K562 (cell line): ENCODE data around the gene TMEM39B. TPM values are rescaled to one million over a fixed set of nuclear protein-coding genes. Genes with fewer than 3 reads are reported as not detected.
A peak's percentile ranks its signal among the peaks of the same experiment; 100 is the strongest.

Source experiments
- C11orf30 ChIP-seq: fragments of 450-650 bp; IDR thresholded peaks from 2 replicates; pipeline ENCODE4 v1.6.1; 2016; ENCODE audit warnings: low read depth, mild to moderate bottlenecking
- CTBP1 ChIP-seq: fragments of 450-650 bp; IDR thresholded peaks from 2 replicates; pipeline ENCODE4 v1.6.1; 2016; ENCODE audit warnings: borderline replicate concordance
- HNRNPLL ChIP-seq: fragments of 200-400 bp; formaldehyde crosslinking; IDR thresholded peaks from 2 replicates; pipeline ENCODE4 v1.6.1; 2017; ENCODE audit warnings: low read length, low read depth, mild to moderate bottlenecking; ENCODE audit not compliant: poor library complexity, severe bottlenecking
- PCBP2 ChIP-seq: fragments of 200-400 bp; formaldehyde crosslinking; IDR thresholded peaks from 2 replicates; pipeline ENCODE4 v1.6.1; 2018; ENCODE audit warnings: low read length, low read depth, mild to moderate bottlenecking, moderate library complexity; ENCODE audit not compliant: poor library complexity, severe bottlenecking
- SNIP1 ChIP-seq: fragments of 450-650 bp; IDR thresholded peaks from 2 replicates; pipeline ENCODE4 v1.7.1; 2017; ENCODE audit warnings: low read depth, mild to moderate bottlenecking
- ZNF134 ChIP-seq: fragments of 250-450 bp; sonication (Bioruptor Pico); conservative IDR thresholded peaks from 2 replicates; pipeline ENCODE4 v1.4.0; 2020
- ZNF253 ChIP-seq: fragments of 250-450 bp; sonication (Bioruptor Pico); conservative IDR thresholded peaks from 2 replicates; pipeline ENCODE4 v1.6.1; 2021; ENCODE audit warnings: mild to moderate bottlenecking
- ZNF408 ChIP-seq: fragments of 250-450 bp; sonication (Bioruptor Pico); IDR thresholded peaks from 2 replicates; pipeline ENCODE4 v1.4.0; 2020; ENCODE audit warnings: low read depth, mild to moderate bottlenecking, moderate library complexity
- ZNF79 ChIP-seq: fragments of 250-450 bp; sonication (Bioruptor Pico); IDR thresholded peaks from 2 replicates; pipeline ENCODE4 v1.4.0; 2020; ENCODE audit warnings: low read depth, mild to moderate bottlenecking, moderate library complexity
- polyA plus RNA-seq, 8 experiments: library from polyadenylated mRNA; depleted of rRNA in 4 of 8; stranded (reverse) in 5 of 8; unstranded in 3 of 8; fragments of >200 nt; fragmentation: Nextera tagmentation in 2 of 8; fragmentation: Illumina TruSeq in 1 of 8; extraction: Ambion mirVana in 2 of 8; extraction: Trizol in 1 of 8; gene quantifications; 2 replicates each; pipeline versions ENCODE4 v1.2.1 to v1.2.3, GENCODE V29; 2011 to 2014; ENCODE audit warnings: inconsistent platforms in 1 of 8, missing spikeins in 1 of 8
- total RNA-seq, 7 experiments: library from RNA; depleted of rRNA in 6 of 7; stranded (reverse); fragments of >200 nt in 6 of 7; fragmentation: Illumina TruSeq in 2 of 7; extraction: Trizol in 2 of 7; gene quantifications; 2 replicates each; pipeline versions ENCODE4 v1.2.1 to v1.2.3, GENCODE V29; 2011 to 2021; ENCODE audit warnings: low replicate concordance in 1 of 7
- TF ChIP-seq, protein P1 (sequence below): sonication (generic); formaldehyde crosslinking; IDR thresholded peaks from 2 replicates; pipeline ENCODE4 v1.8.1; 2023; ENCODE audit warnings: mild to moderate bottlenecking, missing genetic modification reagents
- TF ChIP-seq, protein P2 (sequence below): fragments of 450-650 bp; formaldehyde crosslinking; IDR thresholded peaks from 2 replicates; pipeline ENCODE4 v1.4.0; 2020; ENCODE audit warnings: mild to moderate bottlenecking
- TF ChIP-seq, protein P3 (sequence below), 2 experiments: fragments of 450-650 bp; formaldehyde crosslinking in 1 of 2; IDR thresholded peaks; 2 replicates each; pipeline versions ENCODE4 v1.4.0 to v1.6.1; 2014 to 2020; ENCODE audit warnings: mild to moderate bottlenecking in 2 of 2, borderline replicate concordance in 1 of 2, low read depth in 1 of 2
- TF ChIP-seq, protein P4 (sequence below), 3 experiments: IDR thresholded peaks in 2 of 3; conservative IDR thresholded peaks in 1 of 3; 2 replicates each; pipeline ENCODE4 v1.5.1; 2011 to 2012; ENCODE audit warnings: low read length in 3 of 3, mild to moderate bottlenecking in 3 of 3, control low read depth in 2 of 3, improper control_type of control experiment in 1 of 3, inconsistent platforms in 1 of 3, low read depth in 1 of 3, mixed read lengths in 1 of 3, moderate library complexity in 1 of 3; ENCODE audit not compliant: insufficient read depth in 2 of 3

TMEM39B gene
- total and polyA plus RNA-seq, 9 of the 15 experiments (the other 6 are each of a cell fraction or from before 2014, with no cell fraction given) = 0.92 to 28.5 (median 9.7) TPM

DNA sequence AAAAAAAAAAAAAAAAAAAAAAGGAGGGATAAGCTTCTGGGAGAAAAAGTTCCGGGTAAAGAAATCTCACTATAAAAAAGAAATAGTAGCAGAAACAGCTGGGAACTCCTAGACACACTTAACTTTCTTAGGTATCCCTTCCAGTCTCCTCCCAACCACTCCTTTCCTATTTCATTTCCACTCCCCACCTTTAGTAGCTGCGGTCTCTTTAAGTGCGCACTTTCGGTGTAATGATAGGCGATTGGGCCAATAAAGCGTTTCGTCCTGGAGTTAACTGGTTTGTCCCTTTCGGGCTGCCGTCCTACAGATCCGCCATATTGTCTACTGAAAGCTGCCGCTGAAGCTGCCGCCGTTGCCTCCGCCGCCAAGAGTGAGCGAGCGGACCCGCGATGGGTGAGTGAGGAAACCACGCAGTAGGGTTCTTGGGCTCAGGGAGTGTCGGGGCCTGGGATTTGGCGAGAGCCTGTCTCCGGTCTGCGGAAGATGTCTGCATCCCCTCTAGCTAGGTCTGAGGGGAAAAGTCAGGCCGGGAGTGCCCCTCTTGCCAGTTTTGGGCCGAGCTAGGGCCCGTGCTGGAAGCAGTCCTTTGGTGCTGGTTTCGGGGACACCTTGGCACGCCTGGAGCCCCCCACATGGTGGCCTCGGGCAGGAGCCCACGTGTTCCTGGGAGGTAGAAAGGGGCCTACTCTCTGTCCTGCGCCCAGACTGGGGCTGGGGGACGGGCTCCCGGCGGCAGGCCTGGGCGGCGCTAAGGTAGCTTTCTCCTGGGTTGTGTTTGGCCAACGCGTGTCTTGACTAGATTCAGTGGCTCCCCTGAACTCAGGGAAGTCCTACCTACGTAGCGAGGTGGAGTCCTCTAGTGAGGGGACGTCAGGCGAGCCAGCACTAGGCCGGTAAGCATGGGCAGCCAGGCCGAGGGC, 35.3 kb downstream of the TMEM39B start, which contains the start of gene KPNA6 (continued):
- TF ChIP-seq, protein P1, sequence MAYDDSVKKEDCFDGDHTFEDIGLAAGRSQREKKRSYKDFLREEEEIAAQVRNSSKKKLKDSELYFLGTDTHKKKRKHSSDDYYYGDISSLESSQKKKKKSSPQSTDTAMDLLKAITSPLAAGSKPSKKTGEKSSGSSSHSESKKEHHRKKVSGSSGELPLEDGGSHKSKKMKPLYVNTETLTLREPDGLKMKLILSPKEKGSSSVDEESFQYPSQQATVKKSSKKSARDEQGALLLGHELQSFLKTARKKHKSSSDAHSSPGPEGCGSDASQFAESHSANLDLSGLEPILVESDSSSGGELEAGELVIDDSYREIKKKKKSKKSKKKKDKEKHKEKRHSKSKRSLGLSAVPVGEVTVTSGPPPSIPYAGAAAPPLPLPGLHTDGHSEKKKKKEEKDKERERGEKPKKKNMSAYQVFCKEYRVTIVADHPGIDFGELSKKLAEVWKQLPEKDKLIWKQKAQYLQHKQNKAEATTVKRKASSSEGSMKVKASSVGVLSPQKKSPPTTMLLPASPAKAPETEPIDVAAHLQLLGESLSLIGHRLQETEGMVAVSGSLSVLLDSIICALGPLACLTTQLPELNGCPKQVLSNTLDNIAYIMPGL (CRISPR knock-in tag) = no peak; the same call in 1 of the 2 replicates
- TF ChIP-seq C11orf30 (peak; percentile 73), ZNF134 (CRISPR knock-in tag) (no peak), ZNF79 (CRISPR knock-in tag) (no peak), ZNF253 (no peak), HNRNPLL (peak; percentile 57), CTBP1 (peak; percentile 68; the same call in 1 of the 2 replicates), ZNF408 (no peak), SNIP1 (no peak), PCBP2 (no peak)
- TF ChIP-seq, protein P2, sequence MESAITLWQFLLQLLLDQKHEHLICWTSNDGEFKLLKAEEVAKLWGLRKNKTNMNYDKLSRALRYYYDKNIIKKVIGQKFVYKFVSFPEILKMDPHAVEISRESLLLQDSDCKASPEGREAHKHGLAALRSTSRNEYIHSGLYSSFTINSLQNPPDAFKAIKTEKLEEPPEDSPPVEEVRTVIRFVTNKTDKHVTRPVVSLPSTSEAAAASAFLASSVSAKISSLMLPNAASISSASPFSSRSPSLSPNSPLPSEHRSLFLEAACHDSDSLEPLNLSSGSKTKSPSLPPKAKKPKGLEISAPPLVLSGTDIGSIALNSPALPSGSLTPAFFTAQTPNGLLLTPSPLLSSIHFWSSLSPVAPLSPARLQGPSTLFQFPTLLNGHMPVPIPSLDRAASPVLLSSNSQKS (CRISPR knock-in tag) = no peak
- TF ChIP-seq, protein P3, sequence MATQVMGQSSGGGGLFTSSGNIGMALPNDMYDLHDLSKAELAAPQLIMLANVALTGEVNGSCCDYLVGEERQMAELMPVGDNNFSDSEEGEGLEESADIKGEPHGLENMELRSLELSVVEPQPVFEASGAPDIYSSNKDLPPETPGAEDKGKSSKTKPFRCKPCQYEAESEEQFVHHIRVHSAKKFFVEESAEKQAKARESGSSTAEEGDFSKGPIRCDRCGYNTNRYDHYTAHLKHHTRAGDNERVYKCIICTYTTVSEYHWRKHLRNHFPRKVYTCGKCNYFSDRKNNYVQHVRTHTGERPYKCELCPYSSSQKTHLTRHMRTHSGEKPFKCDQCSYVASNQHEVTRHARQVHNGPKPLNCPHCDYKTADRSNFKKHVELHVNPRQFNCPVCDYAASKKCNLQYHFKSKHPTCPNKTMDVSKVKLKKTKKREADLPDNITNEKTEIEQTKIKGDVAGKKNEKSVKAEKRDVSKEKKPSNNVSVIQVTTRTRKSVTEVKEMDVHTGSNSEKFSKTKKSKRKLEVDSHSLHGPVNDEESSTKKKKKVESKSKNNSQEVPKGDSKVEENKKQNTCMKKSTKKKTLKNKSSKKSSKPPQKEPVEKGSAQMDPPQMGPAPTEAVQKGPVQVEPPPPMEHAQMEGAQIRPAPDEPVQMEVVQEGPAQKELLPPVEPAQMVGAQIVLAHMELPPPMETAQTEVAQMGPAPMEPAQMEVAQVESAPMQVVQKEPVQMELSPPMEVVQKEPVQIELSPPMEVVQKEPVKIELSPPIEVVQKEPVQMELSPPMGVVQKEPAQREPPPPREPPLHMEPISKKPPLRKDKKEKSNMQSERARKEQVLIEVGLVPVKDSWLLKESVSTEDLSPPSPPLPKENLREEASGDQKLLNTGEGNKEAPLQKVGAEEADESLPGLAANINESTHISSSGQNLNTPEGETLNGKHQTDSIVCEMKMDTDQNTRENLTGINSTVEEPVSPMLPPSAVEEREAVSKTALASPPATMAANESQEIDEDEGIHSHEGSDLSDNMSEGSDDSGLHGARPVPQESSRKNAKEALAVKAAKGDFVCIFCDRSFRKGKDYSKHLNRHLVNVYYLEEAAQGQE (IDR thresholded peaks at IDR 0.05; ENCODE audit: borderline replicate concordance) = no peak
- TF ChIP-seq, protein P3 (CRISPR knock-in tag; IDR thresholded peaks at IDR 0.05; ENCODE audit: low read depth) = no peak
- TF ChIP-seq, protein P4, sequence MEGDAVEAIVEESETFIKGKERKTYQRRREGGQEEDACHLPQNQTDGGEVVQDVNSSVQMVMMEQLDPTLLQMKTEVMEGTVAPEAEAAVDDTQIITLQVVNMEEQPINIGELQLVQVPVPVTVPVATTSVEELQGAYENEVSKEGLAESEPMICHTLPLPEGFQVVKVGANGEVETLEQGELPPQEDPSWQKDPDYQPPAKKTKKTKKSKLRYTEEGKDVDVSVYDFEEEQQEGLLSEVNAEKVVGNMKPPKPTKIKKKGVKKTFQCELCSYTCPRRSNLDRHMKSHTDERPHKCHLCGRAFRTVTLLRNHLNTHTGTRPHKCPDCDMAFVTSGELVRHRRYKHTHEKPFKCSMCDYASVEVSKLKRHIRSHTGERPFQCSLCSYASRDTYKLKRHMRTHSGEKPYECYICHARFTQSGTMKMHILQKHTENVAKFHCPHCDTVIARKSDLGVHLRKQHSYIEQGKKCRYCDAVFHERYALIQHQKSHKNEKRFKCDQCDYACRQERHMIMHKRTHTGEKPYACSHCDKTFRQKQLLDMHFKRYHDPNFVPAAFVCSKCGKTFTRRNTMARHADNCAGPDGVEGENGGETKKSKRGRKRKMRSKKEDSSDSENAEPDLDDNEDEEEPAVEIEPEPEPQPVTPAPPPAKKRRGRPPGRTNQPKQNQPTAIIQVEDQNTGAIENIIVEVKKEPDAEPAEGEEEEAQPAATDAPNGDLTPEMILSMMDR (IDR thresholded peaks at IDR 0.05 in 2 of 3, conservative IDR thresholded peaks at IDR 0.05 in 1 of 3; ENCODE audit: insufficient read depth in 2 of 3, low read depth in 1 of 3, low read length in 3 of 3) = no peak
